Vagina (tissue), 2 donors: ENCODE data around the gene HIRA. TPM values are rescaled to one million over a fixed set of nuclear protein-coding genes. Genes with fewer than 3 reads are reported as not detected.

Experiments used
- DNase-seq, 2 donors: peaks; one replicate each; pipeline ENCODE4 v3.0.0-alpha.2; 2017; ENCODE audit errors: extremely low spot score in 2 of 2
- H3K27ac ChIP-seq: fragments of 200-600 bp; sonication (generic); one replicate; pipeline ENCODE4 v1.5.1; 2019
- H3K27me3 ChIP-seq: fragments of 200-600 bp; sonication (generic); one replicate; pipeline ENCODE4 v1.5.1; 2019
- H3K36me3 ChIP-seq, 2 donors: fragments of 200-600 bp; sonication (generic); one replicate each; pipeline ENCODE4 v1.5.1; 2017 to 2019
- H3K4me1 ChIP-seq: fragments of 200-600 bp; sonication (generic); one replicate; pipeline ENCODE4 v1.5.1; 2019
- H3K4me3 ChIP-seq, 2 donors: fragments of 200-600 bp; sonication (generic); 1 replicate in 1 of 2; 2 replicates in 1 of 2; pipeline ENCODE4 v1.5.1; 2016 to 2019
- H3K9me3 ChIP-seq: fragments of 200-600 bp; sonication (generic); one replicate; pipeline ENCODE4 v1.5.1; 2019
- CTCF ChIP-seq, 3 experiments: fragments of 450-650 bp in 2 of 3; fragments of 200-600 bp in 1 of 3; sonication (generic) in 1 of 3; IDR thresholded peaks; one replicate each; pipeline ENCODE4 v1.5.1; 2017 to 2019; ENCODE audit warnings: antibody characterized with exemption in 3 of 3, mild to moderate bottlenecking in 2 of 3, moderate library complexity in 2 of 3
- POLR2A ChIP-seq, 2 donors: fragments of 450-650 bp; IDR thresholded peaks; one replicate each; pipeline ENCODE4 v1.6.1; 2017; ENCODE audit warnings: antibody characterized with exemption in 2 of 2, mild to moderate bottlenecking in 2 of 2, moderate library complexity in 2 of 2
- POLR2AphosphoS5 ChIP-seq, 2 donors: sonication (generic); formaldehyde crosslinking; IDR thresholded peaks; one replicate each; pipeline ENCODE4 v1.9.0; 2017; ENCODE audit warnings: antibody characterized with exemption in 2 of 2, mild to moderate bottlenecking in 2 of 2, low read depth in 1 of 2; ENCODE audit not compliant: insufficient read depth in 1 of 2
- intact Hi-C: fragments of 100-400 bp; cut with DNase I; formaldehyde crosslinking; loops from one replicate; pipeline ENCODE4 v1.15.1; 2023
- total RNA-seq: library from RNA; depleted of rRNA; stranded (reverse); fragments of >200 nt; gene quantifications from one replicate; pipeline ENCODE4 v1.2.3, GENCODE V29; 2016

The HIRA gene
- total RNA-seq, 1 donor from 2014 or later, result 13.5 TPM

GRCh38 chr22:19424186-19424500 is 7.4 kb downstream of the HIRA start:
- Histone ChIP-seq H3K27me3 (no peaks in the 10 kb centered on the region), H3K36me3 (no peaks in the 10 kb centered on the region), H3K9me3 (no peaks in the 10 kb centered on the region), H3K4me1 (peaks cover 14% of the 10 kb centered on the region), H3K4me3 (no peak overlapping the region), H3K27ac (no peak overlapping the region)
- no peak for DNase-seq
- no peak for TF ChIP-seq POLR2AphosphoS5 (IDR thresholded peaks at IDR 0.05; ENCODE audit: insufficient read depth in 1 of 2, low read depth in 1 of 2)
- no peak for TF ChIP-seq CTCF (IDR thresholded peaks at IDR 0.05)
- TF ChIP-seq POLR2A (IDR thresholded peaks at IDR 0.05), result no peak
- intact Hi-C loops, result no loop called here

- H3K4me1 ChIP-seq, result peaks cover 5% of the 10 kb centered on the region
- no peak for DNase-seq
- H3K27ac ChIP-seq, result no peak overlapping the region
- no peaks in the 10 kb centered on the region for H3K36me3 ChIP-seq
- no peaks in the 10 kb centered on the region for H3K27me3 ChIP-seq
- intact Hi-C loops, result no loop called here
- no peak overlapping the region for H3K4me3 ChIP-seq
- TF ChIP-seq POLR2AphosphoS5 (IDR thresholded peaks at IDR 0.05; ENCODE audit: insufficient read depth in 1 of 2, low read depth in 1 of 2) (no peak), CTCF (IDR thresholded peaks at IDR 0.05) (no peak), POLR2A (IDR thresholded peaks at IDR 0.05) (no peak)
- no peaks in the 10 kb centered on the region for H3K9me3 ChIP-seq
Measured at GRCh38 chr22:19422440-19423301, 8.9 kb downstream of the HIRA start.

- no peak overlapping the region for H3K27ac ChIP-seq
- H3K4me1 ChIP-seq, result peaks cover 5% of the 10 kb centered on the region
- H3K27me3 ChIP-seq, result no peaks in the 10 kb centered on the region
- DNase-seq, result no peak
- TF ChIP-seq CTCF (IDR thresholded peaks at IDR 0.05) (no peak), POLR2AphosphoS5 (IDR thresholded peaks at IDR 0.05; ENCODE audit: insufficient read depth in 1 of 2, low read depth in 1 of 2) (no peak), POLR2A (IDR thresholded peaks at IDR 0.05) (no peak)
- intact Hi-C loops, result no loop called here
- no peak overlapping the region for H3K4me3 ChIP-seq
- no peaks in the 10 kb centered on the region for H3K36me3 ChIP-seq
- H3K9me3 ChIP-seq, result no peaks in the 10 kb centered on the region
Measured at GRCh38 chr22:19420321-19420720, 11.2 kb downstream of the HIRA start.

- H3K27ac ChIP-seq, result no peak overlapping the region
- H3K4me3 ChIP-seq, result no peak overlapping the region
- intact Hi-C loops, result loop anchor here (10.0 kb wide), 1 partner anchor 55 kb away; the partner anchor contains the start of genes CDC45 and UFD1
- peaks cover 5% of the 10 kb centered on the region for H3K4me1 ChIP-seq
- TF ChIP-seq POLR2A (IDR thresholded peaks at IDR 0.05) (no peak), CTCF (IDR thresholded peaks at IDR 0.05) (no peak), POLR2AphosphoS5 (IDR thresholded peaks at IDR 0.05; ENCODE audit: insufficient read depth in 1 of 2, low read depth in 1 of 2) (no peak)
- H3K9me3 ChIP-seq, result no peaks in the 10 kb centered on the region
- H3K36me3 ChIP-seq, result no peaks in the 10 kb centered on the region
- H3K27me3 ChIP-seq, result no peaks in the 10 kb centered on the region
- DNase-seq, result no peak
Measured at GRCh38 chr22:19419464-19420178, 11.9 kb downstream of the HIRA start.

GRCh38 chr22:19419086-19419463 is 12.5 kb downstream of the HIRA start:
- TF ChIP-seq CTCF (IDR thresholded peaks at IDR 0.05) (no peak), POLR2AphosphoS5 (IDR thresholded peaks at IDR 0.05; ENCODE audit: insufficient read depth in 1 of 2, low read depth in 1 of 2) (no peak), POLR2A (IDR thresholded peaks at IDR 0.05) (no peak)
- H3K9me3 ChIP-seq, result no peaks in the 10 kb centered on the region
- no peak for DNase-seq
- H3K4me3 ChIP-seq, result no peak overlapping the region
- intact Hi-C loops, result loop anchor here (10.0 kb wide), 1 partner anchor 56 kb away; the partner anchor contains the start of genes CDC45 and UFD1
- no peak overlapping the region for H3K27ac ChIP-seq
- H3K4me1 ChIP-seq, result peaks cover 5% of the 10 kb centered on the region
- no peaks in the 10 kb centered on the region for H3K36me3 ChIP-seq
- H3K27me3 ChIP-seq, result no peaks in the 10 kb centered on the region
